Mesenchymal stem cell (in vitro differentiated cells and primary cell): Measurements from ENCODE around the gene CDC42SE2.

Experiments used
- DNase-seq: peaks from one replicate; pipeline ENCODE4 v3.0.0-alpha.2; 2013
- H2AFZ ChIP-seq: one replicate; pipeline ENCODE4 v1.6.1; 2013; ENCODE audit warnings: low read depth, mild to moderate bottlenecking, control low read depth, inconsistent platforms, low read length, moderate library complexity
- H2AK5ac ChIP-seq: 2 replicates; pipeline ENCODE4 v1.6.1; 2013; ENCODE audit warnings: low read length, moderate library complexity, mild to moderate bottlenecking, inconsistent platforms; ENCODE audit not compliant: severe bottlenecking
- H2BK120ac ChIP-seq: one replicate; pipeline ENCODE4 v1.6.1; 2013; ENCODE audit warnings: low read depth, mild to moderate bottlenecking, inconsistent platforms, low read length, moderate library complexity
- H2BK12ac ChIP-seq, 2 experiments: one replicate each; pipeline ENCODE4 v1.6.1; 2013; ENCODE audit warnings: inconsistent platforms in 2 of 2, low read length in 2 of 2, mild to moderate bottlenecking in 2 of 2, moderate library complexity in 2 of 2, control low read depth in 1 of 2
- H2BK15ac ChIP-seq: one replicate; pipeline ENCODE4 v1.6.1; 2013; ENCODE audit warnings: mild to moderate bottlenecking, low read depth, inconsistent platforms; ENCODE audit not compliant: poor library complexity, severe bottlenecking
- H2BK5ac ChIP-seq: 2 replicates; pipeline ENCODE4 v1.6.1; 2013; ENCODE audit warnings: low read depth, mild to moderate bottlenecking, low read length, control low read depth, inconsistent platforms; ENCODE audit not compliant: poor library complexity, severe bottlenecking
- H3K14ac ChIP-seq, 2 experiments: one replicate each; pipeline ENCODE4 v1.6.1; 2013; ENCODE audit warnings: inconsistent platforms in 2 of 2, low read length in 2 of 2, control low read depth in 1 of 2, mild to moderate bottlenecking in 1 of 2, moderate library complexity in 1 of 2
- H3K18ac ChIP-seq, 2 experiments: one replicate each; pipeline ENCODE4 v1.6.1; 2013; ENCODE audit warnings: inconsistent platforms in 2 of 2, low read length in 2 of 2, control low read depth in 1 of 2, low read depth in 1 of 2, mild to moderate bottlenecking in 1 of 2
- H3K23ac ChIP-seq, 2 experiments: one replicate each; pipeline ENCODE4 v1.6.1; 2013; ENCODE audit warnings: inconsistent platforms in 2 of 2, low read length in 2 of 2, mild to moderate bottlenecking in 2 of 2, moderate library complexity in 2 of 2, control low read depth in 1 of 2
- H3K27ac ChIP-seq: 2 replicates; pipeline ENCODE4 v1.5.1; 2013; ENCODE audit warnings: mild to moderate bottlenecking, moderate library complexity, low read length, control low read depth, inconsistent platforms; ENCODE audit not compliant: poor library complexity, severe bottlenecking
- H3K27me3 ChIP-seq, 2 experiments: 2 replicates each; pipeline versions ENCODE4 v1.6.1 to v1.7.0; 2013; ENCODE audit warnings: low read length in 2 of 2, mild to moderate bottlenecking in 2 of 2, moderate library complexity in 2 of 2, control low read depth in 1 of 2, inconsistent platforms in 1 of 2; ENCODE audit not compliant: control insufficient read depth in 1 of 2, insufficient read depth in 1 of 2
- H3K36me3 ChIP-seq, 2 experiments: 2 replicates each; pipeline versions ENCODE4 v1.6.1 to v1.7.0; 2013; ENCODE audit warnings: low read length in 2 of 2, control low read depth in 1 of 2, inconsistent platforms in 1 of 2, low read depth in 1 of 2, mild to moderate bottlenecking in 1 of 2; ENCODE audit not compliant: insufficient read depth in 2 of 2, control insufficient read depth in 1 of 2
- H3K4ac ChIP-seq, 2 experiments: one replicate each; pipeline ENCODE4 v1.6.1; 2013; ENCODE audit warnings: inconsistent platforms in 2 of 2, low read length in 2 of 2, mild to moderate bottlenecking in 2 of 2, moderate library complexity in 2 of 2, control low read depth in 1 of 2, low read depth in 1 of 2
- H3K4me1 ChIP-seq: 2 replicates; pipeline ENCODE4 v1.6.1; 2013; ENCODE audit warnings: low read depth, low read length, control low read depth; ENCODE audit not compliant: control insufficient read depth, insufficient read depth
- H3K4me2 ChIP-seq: 2 replicates; pipeline ENCODE4 v1.6.1; 2013; ENCODE audit warnings: low read length, mild to moderate bottlenecking, inconsistent platforms; ENCODE audit not compliant: poor library complexity, severe bottlenecking
- H3K4me3 ChIP-seq, 2 experiments: 2 replicates each; pipeline versions ENCODE4 v1.5.1 to v1.7.0; 2013; ENCODE audit warnings: low read length in 2 of 2, mild to moderate bottlenecking in 2 of 2, control low read depth in 1 of 2, low read depth in 1 of 2; ENCODE audit not compliant: insufficient read depth in 1 of 2
- H3K79me1 ChIP-seq: replicated peaks from 2 replicates; pipeline ENCODE4 v1.6.1; 2013; ENCODE audit warnings: mild to moderate bottlenecking, control low read depth, low read length, inconsistent platforms; ENCODE audit not compliant: poor library complexity, severe bottlenecking
- H3K9ac ChIP-seq: 2 replicates; pipeline ENCODE4 v1.7.0; 2013; ENCODE audit warnings: mild to moderate bottlenecking, low read length, moderate library complexity
- H3K9me3 ChIP-seq: 2 replicates; pipeline ENCODE4 v1.7.0; 2013; ENCODE audit warnings: mild to moderate bottlenecking, low read length; ENCODE audit not compliant: control insufficient read depth
- H4K8ac ChIP-seq: one replicate; pipeline ENCODE4 v1.6.1; 2013; ENCODE audit warnings: inconsistent platforms, mild to moderate bottlenecking, low read length, moderate library complexity
- H4K91ac ChIP-seq: one replicate; pipeline ENCODE4 v1.6.1; 2013; ENCODE audit warnings: mild to moderate bottlenecking, low read length, inconsistent platforms
- WGBS: methylation state at CpG from one replicate; pipeline ENCODE4 v1.1.7; 2013; ENCODE audit warnings: mixed read lengths; 5-methylcytosine and 5-hydroxymethylcytosine counted together

The CDC42SE2 gene

DNA sequence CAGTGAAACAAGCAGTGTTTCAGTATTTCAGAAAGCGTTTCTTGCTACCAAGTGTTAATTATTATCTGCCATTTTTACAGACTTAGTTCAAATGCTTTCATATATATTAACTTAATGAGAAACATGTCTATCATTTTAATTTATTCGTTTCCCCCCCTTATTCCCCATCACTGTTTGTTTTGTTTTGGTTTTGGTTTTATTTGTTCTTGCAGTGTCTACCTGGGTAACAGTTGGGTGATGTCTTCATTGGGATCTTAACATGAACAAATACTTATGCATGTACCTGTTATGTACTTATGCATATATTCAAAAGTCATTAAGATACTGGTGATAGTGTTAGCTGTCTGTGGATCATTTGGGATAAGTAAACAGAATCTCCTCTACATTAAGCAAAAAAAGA, 108.0 kb downstream of the CDC42SE2 start:
- no peak overlapping the region for H2BK12ac ChIP-seq
- no peak overlapping the region for H3K18ac ChIP-seq
- no peaks in the 10 kb centered on the region for H3K9me3 ChIP-seq
- no peak overlapping the region for H3K27ac ChIP-seq
- WGBS, result no CpG with 5 or more reads among the region's 2 CpGs
- H3K4me3 ChIP-seq, result no peak overlapping the region
- no peaks in the 10 kb centered on the region for H3K36me3 ChIP-seq
- DNase-seq, result no peak
- H3K4me2 ChIP-seq, result no peak overlapping the region
- H4K8ac ChIP-seq, result no peak overlapping the region
- H2AK5ac ChIP-seq, result no peak overlapping the region
- H3K9ac ChIP-seq, result no peak overlapping the region
- H4K91ac ChIP-seq, result no peak overlapping the region
- H3K79me1 ChIP-seq, result peaks cover 10% of the 10 kb centered on the region
- H3K4ac ChIP-seq, result no peak overlapping the region
- H2BK15ac ChIP-seq, result no peak overlapping the region
- peaks cover 1% of the 10 kb centered on the region for H3K4me1 ChIP-seq
- no peak overlapping the region for H2BK5ac ChIP-seq
- H3K27me3 ChIP-seq, result no peaks in the 10 kb centered on the region
- H2AFZ ChIP-seq, result no peak overlapping the region
- H3K14ac ChIP-seq, result no peak overlapping the region
- no peak overlapping the region for H3K23ac ChIP-seq
- no peak overlapping the region for H2BK120ac ChIP-seq

DNA sequence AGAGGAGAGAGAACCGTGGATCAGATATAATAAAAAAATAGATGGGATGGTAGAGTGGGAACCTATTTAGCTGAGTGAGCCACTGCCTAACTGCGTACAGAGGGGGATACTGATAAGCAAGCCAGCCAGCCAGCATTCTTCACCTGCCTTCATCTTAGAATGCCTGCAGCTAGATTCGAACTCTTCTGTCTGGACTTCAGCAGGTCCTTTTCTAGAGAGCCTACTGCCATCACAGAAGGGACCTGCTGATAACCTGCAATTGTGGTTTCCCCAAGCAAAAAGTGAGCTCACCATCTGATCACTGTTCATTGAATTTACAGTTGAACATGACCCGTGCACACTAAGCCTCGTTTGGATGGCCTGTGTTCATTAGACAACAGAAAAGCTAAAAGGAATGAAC, 109.4 kb downstream of the CDC42SE2 start:
- Histone ChIP-seq H2AFZ (peak overlapping the region; percentile 4), H3K14ac (no peak overlapping the region), H3K27ac (no peak overlapping the region), H3K18ac (peak overlapping the region in 1 of 2 experiments; percentile 21), H3K27me3 (no peaks in the 10 kb centered on the region), H2BK12ac (no peak overlapping the region), H3K9me3 (no peaks in the 10 kb centered on the region), H3K23ac (no peak overlapping the region), H3K4me3 (no peak overlapping the region), H2BK15ac (no peak overlapping the region), H4K8ac (no peak overlapping the region), H3K36me3 (no peaks in the 10 kb centered on the region), H4K91ac (no peak overlapping the region), H3K4ac (no peak overlapping the region), H3K79me1 (peaks cover 10% of the 10 kb centered on the region), H3K4me1 (peaks cover 3% of the 10 kb centered on the region), H2BK120ac (no peak overlapping the region), H3K4me2 (no peak overlapping the region), H2AK5ac (no peak overlapping the region), H3K9ac (no peak overlapping the region), H2BK5ac (no peak overlapping the region)
- 89% methylated on average over 5 of the region's 5 CpGs for WGBS
- DNase-seq, result no peak

DNA sequence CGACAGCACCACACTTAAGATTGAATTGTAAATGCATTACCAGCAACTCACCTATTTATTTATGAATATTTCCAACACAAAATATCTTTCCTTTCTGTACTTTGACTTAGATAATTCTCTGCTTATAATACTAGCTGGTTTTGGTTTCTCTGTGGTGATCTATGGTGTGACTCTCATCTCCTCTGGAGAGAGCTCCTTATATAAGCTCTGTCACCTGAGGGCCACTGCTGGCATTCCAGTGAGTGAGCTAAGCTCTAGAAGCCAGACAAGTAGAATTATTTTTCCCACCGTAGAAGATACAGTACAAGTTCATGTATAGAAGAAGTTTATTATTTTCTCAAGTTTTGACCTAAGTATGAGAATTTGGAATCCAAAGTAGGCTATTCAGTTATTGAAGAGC, 111.5 kb downstream of the CDC42SE2 start:
- no peak overlapping the region for H2BK120ac ChIP-seq
- 100% methylated on average over 1 of the region's 2 CpGs for WGBS

DNA sequence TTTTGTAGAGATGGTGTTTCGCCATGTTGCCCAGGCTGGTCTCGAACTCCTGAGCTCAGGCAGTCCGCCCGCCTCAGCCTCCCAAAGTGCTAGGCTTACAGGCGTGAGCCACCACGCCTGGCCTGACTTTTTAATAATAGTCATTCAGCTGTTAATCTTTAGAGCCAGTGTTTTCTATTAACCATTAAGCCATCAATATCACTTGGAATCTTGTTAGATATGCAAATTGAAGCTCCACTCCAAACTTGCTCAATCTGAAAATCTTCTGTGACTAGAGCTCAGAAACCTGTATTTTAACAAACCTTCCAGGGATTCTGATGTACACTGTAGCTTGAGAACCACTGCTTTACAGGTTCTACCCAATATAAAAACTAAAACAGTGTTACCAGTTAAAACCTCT, 113.5 kb downstream of the CDC42SE2 start:
- no peak overlapping the region for H3K4me3 ChIP-seq
- no peak overlapping the region for H3K9ac ChIP-seq
- no peak for DNase-seq
- H3K36me3 ChIP-seq, result no peaks in the 10 kb centered on the region
- no peak overlapping the region for H2BK5ac ChIP-seq
- peaks cover 1% of the 10 kb centered on the region for H3K4me1 ChIP-seq
- H3K14ac ChIP-seq, result no peak overlapping the region
- H3K23ac ChIP-seq, result no peak overlapping the region
- H3K27me3 ChIP-seq, result no peaks in the 10 kb centered on the region
- peaks cover 7% of the 10 kb centered on the region for H3K79me1 ChIP-seq
- H2BK120ac ChIP-seq, result no peak overlapping the region
- H4K91ac ChIP-seq, result no peak overlapping the region
- no peak overlapping the region for H3K27ac ChIP-seq
- H2AK5ac ChIP-seq, result no peak overlapping the region
- no peak overlapping the region for H2BK12ac ChIP-seq
- H2BK15ac ChIP-seq, result no peak overlapping the region
- H3K9me3 ChIP-seq, result no peaks in the 10 kb centered on the region
- H3K4ac ChIP-seq, result no peak overlapping the region
- no peak overlapping the region for H3K4me2 ChIP-seq
- no peak overlapping the region for H4K8ac ChIP-seq
- H3K18ac ChIP-seq, result peak overlapping the region in 1 of 2 experiments; percentile 50
- no peak overlapping the region for H2AFZ ChIP-seq
- 100% methylated on average over 5 of the region's 6 CpGs for WGBS

More for the DNA sequence above, 111.5 kb downstream of the CDC42SE2 start:
- Histone ChIP-seq H2AK5ac (no peak overlapping the region), H3K79me1 (peaks cover 7% of the 10 kb centered on the region), H2BK15ac (no peak overlapping the region), H3K4ac (no peak overlapping the region), H3K4me2 (no peak overlapping the region), H3K18ac (no peak overlapping the region), H3K4me1 (peaks cover 2% of the 10 kb centered on the region), H3K4me3 (no peak overlapping the region), H3K14ac (no peak overlapping the region), H2BK5ac (no peak overlapping the region), H3K9ac (no peak overlapping the region), H2BK12ac (no peak overlapping the region), H4K8ac (no peak overlapping the region), H3K9me3 (no peaks in the 10 kb centered on the region), H2AFZ (no peak overlapping the region), H3K23ac (no peak overlapping the region), H4K91ac (no peak overlapping the region), H3K27me3 (no peaks in the 10 kb centered on the region), H3K36me3 (no peaks in the 10 kb centered on the region), H3K27ac (no peak overlapping the region)
- peak; percentile 22 for DNase-seq
